Activated T-helper 2 cell treated with anti-CD3 and anti-CD28 coated beads, Interferon-gamma antibody, Interleukin-2, Interleukin-4, amounts not matched to agents 10 μg/mL and 5 μg/mL and 100 μg/mL, durations not matched to agents 14 hours and 24 hours and 36 hours (primary cell): ENCODE results near the gene MB. TPM values are rescaled to one million over a fixed set of nuclear protein-coding genes. Genes with fewer than 3 reads are reported as not detected.

Source experiments
- DNase-seq: peaks from one replicate; pipeline ENCODE4 v3.0.0; 2021; ENCODE audit warnings: low spot score
- H3K27ac Mint-ChIP-seq: one replicate; pipeline ENCODE4 v1.8.0; 2021; ENCODE audit warnings: mixed read lengths
- H3K27me3 Mint-ChIP-seq: one replicate; pipeline ENCODE4 v1.8.0; 2021; ENCODE audit warnings: low read depth, mixed read lengths
- H3K36me3 Mint-ChIP-seq: one replicate; pipeline ENCODE4 v1.8.0; 2021; ENCODE audit warnings: low read depth, mixed read lengths
- H3K4me1 Mint-ChIP-seq: one replicate; pipeline ENCODE4 v1.8.0; 2021; ENCODE audit warnings: low read depth, mixed read lengths
- H3K4me3 Mint-ChIP-seq: one replicate; pipeline ENCODE4 v1.8.0; 2021; ENCODE audit warnings: low read depth, mild to moderate bottlenecking, moderate library complexity, mixed read lengths
- H3K9me3 Mint-ChIP-seq: one replicate; pipeline ENCODE4 v1.8.0; 2021; ENCODE audit warnings: mixed read lengths
- intact Hi-C: fragments of 100-400 bp; cut with micrococcal nuclease; formaldehyde crosslinking; loops from one replicate; pipeline ENCODE4 v1.15.1; 2023
- total RNA-seq: library from RNA; stranded (reverse); gene quantifications from 2 replicates; pipeline ENCODE4 v1.2.3, GENCODE V29; 2022

Gene MB
- total RNA-seq, 1 donor from 2014 or later, result 0.50 TPM

DNA sequence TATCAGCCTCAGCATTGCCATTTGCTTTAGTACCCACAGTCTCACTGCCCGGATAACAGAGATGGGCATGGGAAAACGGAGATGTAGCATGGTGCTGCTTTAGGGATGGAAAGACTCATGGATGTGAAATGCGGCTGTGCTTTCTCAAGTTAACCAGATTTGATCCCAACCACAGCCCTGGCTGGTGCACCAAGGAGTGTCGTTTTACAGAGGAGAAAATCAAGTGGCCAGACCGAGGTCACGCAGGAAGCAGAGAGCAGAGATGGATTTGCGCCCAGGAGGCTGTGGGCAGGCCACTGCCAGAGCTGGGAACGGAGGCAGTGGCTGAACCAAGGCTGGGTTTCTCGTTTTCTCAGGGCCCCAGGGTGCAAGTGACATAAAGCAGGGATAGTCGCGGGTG lies 9.0 kb downstream of the MB start:
- no peak overlapping the region for H3K4me3 Mint-ChIP-seq
- no peak overlapping the region for H3K27ac Mint-ChIP-seq
- DNase-seq, result no peak

GRCh38 chr22:35606916-35607315 lies 10.2 kb downstream of the MB start:
- no peaks in the 10 kb centered on the region for H3K9me3 Mint-ChIP-seq
- peaks cover 14% of the 10 kb centered on the region for H3K27me3 Mint-ChIP-seq
- intact Hi-C loops, result no loop called here
- H3K4me1 Mint-ChIP-seq, result peaks cover 38% of the 10 kb centered on the region
- no peak overlapping the region for H3K4me3 Mint-ChIP-seq
- no peak overlapping the region for H3K27ac Mint-ChIP-seq
- no peaks in the 10 kb centered on the region for H3K36me3 Mint-ChIP-seq
- no peak for DNase-seq

More for the DNA sequence above, 9.0 kb downstream of the MB start:
- intact Hi-C loops, result no loop called here
- no peaks in the 10 kb centered on the region for H3K9me3 Mint-ChIP-seq
- peaks cover 40% of the 10 kb centered on the region for H3K4me1 Mint-ChIP-seq
- H3K36me3 Mint-ChIP-seq, result no peaks in the 10 kb centered on the region
- peaks cover 14% of the 10 kb centered on the region for H3K27me3 Mint-ChIP-seq

DNA sequence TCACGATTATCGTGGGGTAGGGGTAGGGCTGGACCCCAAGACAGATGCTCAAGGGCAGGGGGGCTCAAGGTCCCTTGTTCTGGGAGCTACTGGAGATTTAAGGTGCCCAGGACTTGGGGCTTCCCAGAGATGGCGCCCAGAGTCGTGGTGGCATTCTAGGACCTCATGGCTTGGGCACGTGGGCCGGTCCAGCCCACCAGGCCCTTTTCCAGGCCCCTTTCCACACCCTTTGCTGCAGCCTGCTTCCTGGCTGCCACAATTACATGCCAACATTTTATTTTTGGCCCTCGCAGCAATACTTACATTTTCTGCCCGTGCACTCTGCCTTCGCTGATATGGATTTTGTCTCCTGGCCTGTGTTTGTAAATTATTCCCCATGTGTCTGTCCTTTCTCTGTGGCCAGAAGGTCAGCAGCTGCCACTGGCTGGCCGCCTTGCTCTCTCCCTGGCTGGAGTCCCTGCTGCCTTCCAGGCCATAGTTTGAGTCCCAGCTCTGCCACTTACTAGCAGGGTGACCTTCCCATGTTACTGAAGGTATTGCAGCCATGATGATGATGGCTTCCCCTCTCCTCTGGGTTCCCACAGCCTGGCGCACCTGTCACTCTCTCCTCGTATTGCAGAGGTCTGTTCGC lies 11.2 kb downstream of the MB start:
- Mint-ChIP-seq H3K27ac (no peak overlapping the region), H3K27me3 (peaks cover 14% of the 10 kb centered on the region), H3K36me3 (no peaks in the 10 kb centered on the region), H3K4me1 (peaks cover 28% of the 10 kb centered on the region), H3K4me3 (no peak overlapping the region), H3K9me3 (no peaks in the 10 kb centered on the region)
- DNase-seq, result no peak
- intact Hi-C loops, result loop anchor here (2.0 kb wide), 1 partner anchor 25 kb away; no protein-coding TSS in a partner anchor

DNA sequence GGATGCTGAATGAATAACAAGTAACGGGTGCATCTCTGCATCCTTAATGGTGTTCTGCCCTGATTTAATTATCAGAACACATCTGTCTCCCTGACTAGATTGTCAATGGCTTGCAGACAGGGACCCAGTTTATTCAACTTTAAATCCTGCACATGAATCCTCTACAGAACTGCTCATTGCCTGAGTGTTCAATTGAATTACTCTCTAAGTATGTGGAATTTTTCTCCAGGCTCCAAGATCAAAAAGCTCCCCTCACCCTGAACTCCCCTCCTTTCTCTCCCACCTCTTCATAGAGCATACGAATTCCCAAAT lies 11.8 kb downstream of the MB start:
- no peak for DNase-seq
- H3K4me1 Mint-ChIP-seq, result peaks cover 25% of the 10 kb centered on the region
- H3K27me3 Mint-ChIP-seq, result peaks cover 14% of the 10 kb centered on the region
- intact Hi-C loops, result loop anchor here (2.0 kb wide), 1 partner anchor 25 kb away; no protein-coding TSS in a partner anchor
- H3K4me3 Mint-ChIP-seq, result no peak overlapping the region
- no peaks in the 10 kb centered on the region for H3K9me3 Mint-ChIP-seq
- H3K36me3 Mint-ChIP-seq, result no peaks in the 10 kb centered on the region
- no peak overlapping the region for H3K27ac Mint-ChIP-seq

- no peaks in the 10 kb centered on the region for H3K9me3 Mint-ChIP-seq
- H3K4me3 Mint-ChIP-seq, result no peak overlapping the region
- no peak for DNase-seq
- no peak overlapping the region for H3K27ac Mint-ChIP-seq
- intact Hi-C loops, result loop anchor here (1.0 to 2.0 kb wide), 2 partner anchors 8 to 26 kb away; no protein-coding TSS in a partner anchor
- peaks cover 14% of the 10 kb centered on the region for H3K27me3 Mint-ChIP-seq
- H3K4me1 Mint-ChIP-seq, result peaks cover 25% of the 10 kb centered on the region
- no peaks in the 10 kb centered on the region for H3K36me3 Mint-ChIP-seq
Observed at GRCh38 chr22:35604621-35605368, 12.3 kb downstream of the MB start.

GRCh38 chr22:35601743-35602615 lies 15.2 kb downstream of the MB start:
- Mint-ChIP-seq H3K27me3 (peaks cover 2% of the 10 kb centered on the region), H3K9me3 (no peaks in the 10 kb centered on the region), H3K27ac (no peak overlapping the region), H3K4me1 (peaks cover 25% of the 10 kb centered on the region), H3K36me3 (no peaks in the 10 kb centered on the region), H3K4me3 (no peak overlapping the region)
- no peak for DNase-seq
- intact Hi-C loops, result no loop called here

DNA sequence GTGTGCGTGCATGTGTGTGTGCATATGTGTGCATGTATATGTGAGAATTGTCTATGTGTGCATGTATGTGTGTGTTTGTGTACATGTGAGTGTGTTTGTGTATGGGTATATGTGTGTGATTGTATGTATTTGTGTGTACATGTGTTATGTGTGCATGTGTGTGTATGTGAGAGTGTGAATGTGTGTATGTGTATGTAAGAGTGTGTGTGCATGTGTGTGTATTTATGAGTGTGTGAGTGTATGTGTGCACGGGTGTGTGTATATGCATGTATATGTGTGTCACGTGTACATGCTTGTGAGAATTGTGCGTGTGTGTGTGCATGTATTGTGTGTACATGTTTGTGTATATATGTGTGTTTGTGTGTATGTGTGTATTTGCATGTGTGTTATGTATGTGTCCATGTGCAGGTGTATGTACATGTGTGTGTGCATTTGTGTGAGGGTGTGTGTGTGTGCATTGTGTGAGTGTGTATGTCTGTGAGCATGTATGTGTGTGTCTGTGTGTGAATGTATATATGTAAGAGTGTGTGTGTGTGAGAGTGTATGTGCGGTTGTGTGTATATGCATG lies 16.0 kb downstream of the MB start:
- peaks cover 21% of the 10 kb centered on the region for H3K4me1 Mint-ChIP-seq
- no peak for DNase-seq
- intact Hi-C loops, result no loop called here
- no peaks in the 10 kb centered on the region for H3K9me3 Mint-ChIP-seq
- no peaks in the 10 kb centered on the region for H3K27me3 Mint-ChIP-seq
- H3K27ac Mint-ChIP-seq, result no peak overlapping the region
- H3K36me3 Mint-ChIP-seq, result no peaks in the 10 kb centered on the region
- H3K4me3 Mint-ChIP-seq, result no peak overlapping the region

- no peaks in the 10 kb centered on the region for H3K9me3 Mint-ChIP-seq
- no peaks in the 10 kb centered on the region for H3K27me3 Mint-ChIP-seq
- intact Hi-C loops, result no loop called here
- H3K27ac Mint-ChIP-seq, result no peak overlapping the region
- no peak for DNase-seq
- H3K4me1 Mint-ChIP-seq, result peaks cover 18% of the 10 kb centered on the region
- no peak overlapping the region for H3K4me3 Mint-ChIP-seq
- no peaks in the 10 kb centered on the region for H3K36me3 Mint-ChIP-seq
Observed at GRCh38 chr22:35600476-35600875, 16.7 kb downstream of the MB start.

GRCh38 chr22:35599364-35599763 lies 17.8 kb downstream of the MB start:
- peaks cover 8% of the 10 kb centered on the region for H3K4me1 Mint-ChIP-seq
- H3K27me3 Mint-ChIP-seq, result no peaks in the 10 kb centered on the region
- H3K4me3 Mint-ChIP-seq, result no peak overlapping the region
- H3K9me3 Mint-ChIP-seq, result no peaks in the 10 kb centered on the region
- no peak overlapping the region for H3K27ac Mint-ChIP-seq
- DNase-seq, result no peak
- no peaks in the 10 kb centered on the region for H3K36me3 Mint-ChIP-seq
- intact Hi-C loops, result no loop called here

- no peak overlapping the region for H3K27ac Mint-ChIP-seq
- H3K27me3 Mint-ChIP-seq, result no peaks in the 10 kb centered on the region
- intact Hi-C loops, result no loop called here
- H3K4me3 Mint-ChIP-seq, result no peak overlapping the region
- H3K9me3 Mint-ChIP-seq, result no peaks in the 10 kb centered on the region
- no peaks in the 10 kb centered on the region for H3K36me3 Mint-ChIP-seq
- no peak for DNase-seq
- H3K4me1 Mint-ChIP-seq, result peaks cover 4% of the 10 kb centered on the region
Observed at GRCh38 chr22:35598396-35598710, 18.8 kb downstream of the MB start.

- no peaks in the 10 kb centered on the region for H3K9me3 Mint-ChIP-seq
- H3K36me3 Mint-ChIP-seq, result no peaks in the 10 kb centered on the region
- no peaks in the 10 kb centered on the region for H3K27me3 Mint-ChIP-seq
Observed at GRCh38 chr22:35597692-35598395, 19.3 kb downstream of the MB start.

GRCh38 chr22:35596821-35597220 lies 20.3 kb downstream of the MB start:
- no peaks in the 10 kb centered on the region for H3K9me3 Mint-ChIP-seq
- H3K27ac Mint-ChIP-seq, result no peak overlapping the region
- DNase-seq, result no peak
- H3K27me3 Mint-ChIP-seq, result no peaks in the 10 kb centered on the region
- H3K36me3 Mint-ChIP-seq, result no peaks in the 10 kb centered on the region
- no peak overlapping the region for H3K4me3 Mint-ChIP-seq
- H3K4me1 Mint-ChIP-seq, result no peaks in the 10 kb centered on the region
- intact Hi-C loops, result no loop called here

More at GRCh38 chr22:35597692-35598395, 19.3 kb downstream of the MB start:
- intact Hi-C loops, result no loop called here
- H3K4me1 Mint-ChIP-seq, result peaks cover under 1% of the 10 kb centered on the region
- no peak for DNase-seq
- no peak overlapping the region for H3K4me3 Mint-ChIP-seq
- H3K27ac Mint-ChIP-seq, result no peak overlapping the region
